Natural killer cell (primary cell): ENCODE data around the gene CTF1. TPM values are rescaled to one million over a fixed set of nuclear protein-coding genes. Genes with fewer than 3 reads are reported as not detected.

Experiments used
- ATAC-seq, 3 donors: fragments of 150-1000 bp in 2 of 3; fragments of 200-7000 bp in 1 of 3; cut with Tn5 transposase; 1 replicate in 1 of 3; 2 replicates in 2 of 3; pipeline ENCODE4 v1.10.0; 2021; ENCODE audit warnings: mild to moderate bottlenecking in 2 of 3, moderate library complexity in 2 of 3
- DNase-seq, 2 donors: peaks; one replicate each; pipeline versions ENCODE4 v3.0.0 to v3.0.0-alpha.2; 2013 to 2021; ENCODE audit warnings: mixed read lengths in 1 of 2
- H3K27ac ChIP-seq: one replicate; pipeline ENCODE4 v1.5.1; 2013; ENCODE audit warnings: mild to moderate bottlenecking, low read length
- H3K27me3 ChIP-seq: one replicate; pipeline ENCODE4 v1.6.1; 2013; ENCODE audit warnings: low read length; ENCODE audit not compliant: control insufficient read depth, insufficient read depth
- H3K36me3 ChIP-seq: one replicate; pipeline ENCODE4 v1.6.1; 2013; ENCODE audit warnings: low read length; ENCODE audit not compliant: control insufficient read depth, insufficient read depth
- H3K4me1 ChIP-seq: one replicate; pipeline ENCODE4 v1.6.1; 2013; ENCODE audit warnings: low read length; ENCODE audit not compliant: control insufficient read depth, insufficient read depth
- H3K4me3 ChIP-seq: one replicate; pipeline ENCODE4 v1.5.1; 2013; ENCODE audit warnings: low read length
- H3K9me3 ChIP-seq: one replicate; pipeline ENCODE4 v1.6.1; 2013; ENCODE audit warnings: low read length; ENCODE audit not compliant: control insufficient read depth, insufficient read depth
- H3K27ac Mint-ChIP-seq, 2 donors: one replicate each; pipeline ENCODE4 v1.8.0; 2022; ENCODE audit warnings: mild to moderate bottlenecking in 2 of 2, mixed read lengths in 2 of 2, moderate library complexity in 1 of 2
- H3K27me3 Mint-ChIP-seq, 2 donors: one replicate each; pipeline ENCODE4 v1.8.0; 2022; ENCODE audit warnings: low read depth in 2 of 2, mixed read lengths in 2 of 2
- H3K36me3 Mint-ChIP-seq: one replicate; pipeline ENCODE4 v1.8.0; 2022; ENCODE audit warnings: mixed read lengths
- H3K4me1 Mint-ChIP-seq, 2 donors: one replicate each; pipeline ENCODE4 v1.8.0; 2022; ENCODE audit warnings: mixed read lengths in 2 of 2
- H3K4me3 Mint-ChIP-seq: one replicate; pipeline ENCODE4 v1.8.0; 2022; ENCODE audit warnings: mild to moderate bottlenecking, moderate library complexity, mixed read lengths
- H3K9me3 Mint-ChIP-seq, 2 donors: one replicate each; pipeline ENCODE4 v1.8.0; 2022; ENCODE audit warnings: mixed read lengths in 2 of 2
- CTCF ChIP-seq: fragments of 200-600 bp; IDR thresholded peaks from one replicate; pipeline ENCODE4 v1.8.0; 2022; ENCODE audit warnings: antibody characterized with exemption
- WGBS: methylation state at CpG from one replicate; pipeline ENCODE4 v1.1.7; 2013; ENCODE audit warnings: missing lambda C conversion rate; ENCODE audit not compliant: insufficient coverage; 5-methylcytosine and 5-hydroxymethylcytosine counted together
- intact Hi-C: fragments of 100-400 bp; cut with micrococcal nuclease; formaldehyde crosslinking; loops from one replicate; pipeline ENCODE4 v1.14.2; 2022
- total RNA-seq, 4 donors: library from RNA; stranded (reverse); fragments of 120-200 nt in 1 of 4; gene quantifications; one replicate each; pipeline versions ENCODE4 v1.2.3 to v1.2.4, GENCODE V29; 2013 to 2022

Gene CTF1
- total RNA-seq, 3 donors from 2014 or later (not counting 1 experiment from before 2014, with no cell fraction given): 0.45 to 0.60 (median 0.47) TPM

- intact Hi-C loops: no loop called here
- Histone ChIP-seq H3K27ac (no peak overlapping the region), H3K27me3 (no peaks in the 10 kb centered on the region), H3K4me3 (no peak overlapping the region), H3K4me1 (peaks cover 11% of the 10 kb centered on the region), H3K9me3 (no peaks in the 10 kb centered on the region), H3K36me3 (no peaks in the 10 kb centered on the region)
- no peak for DNase-seq
- no peak for ATAC-seq
- TF ChIP-seq CTCF: no peak
- peaks cover 6% of the 10 kb centered on the region in 2 donors for H3K4me1 Mint-ChIP-seq
- H3K9me3 Mint-ChIP-seq: no peaks in the 10 kb centered on the region
- no peak overlapping the region for H3K27ac Mint-ChIP-seq
- no peaks in the 10 kb centered on the region for H3K36me3 Mint-ChIP-seq
- H3K27me3 Mint-ChIP-seq: no peaks in the 10 kb centered on the region
- 76% methylated on average over 16 of the region's 18 CpGs for WGBS
- no peak overlapping the region for H3K4me3 Mint-ChIP-seq
Measured at GRCh38 chr16:30910427-30911029, 14.1 kb downstream of the CTF1 start.

- WGBS: 89% methylated on average over 6 of the region's 6 CpGs
- ATAC-seq (no peak), DNase-seq (no peak)
- peaks cover 2% of the 10 kb centered on the region in 2 donors for H3K4me1 Mint-ChIP-seq
- Histone ChIP-seq H3K9me3 (no peaks in the 10 kb centered on the region), H3K27me3 (no peaks in the 10 kb centered on the region), H3K27ac (no peak overlapping the region), H3K4me3 (no peak overlapping the region), H3K36me3 (no peaks in the 10 kb centered on the region), H3K4me1 (peaks cover 3% of the 10 kb centered on the region)
- no peak for TF ChIP-seq CTCF
- H3K27me3 Mint-ChIP-seq: no peaks in the 10 kb centered on the region
- no peaks in the 10 kb centered on the region for H3K9me3 Mint-ChIP-seq
- H3K36me3 Mint-ChIP-seq: no peaks in the 10 kb centered on the region
- intact Hi-C loops: no loop called here
- H3K27ac Mint-ChIP-seq: no peak overlapping the region
- H3K4me3 Mint-ChIP-seq: no peak overlapping the region
Measured at GRCh38 chr16:30912794-30913412, 16.5 kb downstream of the CTF1 start.

- Histone ChIP-seq H3K9me3 (no peaks in the 10 kb centered on the region), H3K4me1 (no peaks in the 10 kb centered on the region), H3K36me3 (no peaks in the 10 kb centered on the region), H3K4me3 (no peak overlapping the region), H3K27ac (no peak overlapping the region), H3K27me3 (no peaks in the 10 kb centered on the region)
- DNase-seq: no peak
- Mint-ChIP-seq H3K9me3 (no peaks in the 10 kb centered on the region), H3K27ac (no peak overlapping the region), H3K27me3 (no peaks in the 10 kb centered on the region), H3K36me3 (no peaks in the 10 kb centered on the region), H3K4me1 (no peaks in the 10 kb centered on the region), H3K4me3 (no peak overlapping the region)
- no peak for ATAC-seq
- WGBS: 77% methylated on average over 3 of the region's 3 CpGs
- no peak for TF ChIP-seq CTCF
- intact Hi-C loops: no loop called here
Measured at GRCh38 chr16:30914830-30915229, 18.4 kb downstream of the CTF1 start.

GRCh38 chr16:30918614-30919013 lies 22.2 kb downstream of the CTF1 start:
- Histone ChIP-seq H3K4me1 (peaks cover 10% of the 10 kb centered on the region), H3K9me3 (no peaks in the 10 kb centered on the region), H3K36me3 (no peaks in the 10 kb centered on the region), H3K4me3 (no peak overlapping the region), H3K27ac (no peak overlapping the region), H3K27me3 (no peaks in the 10 kb centered on the region)
- WGBS: 97% methylated on average over 1 of the region's 1 CpG
- no peak for TF ChIP-seq CTCF
- Mint-ChIP-seq H3K4me1 (peaks cover 10 to 17% of the 10 kb centered on the region in 2 donors), H3K27ac (no peak overlapping the region), H3K27me3 (no peaks in the 10 kb centered on the region), H3K9me3 (no peaks in the 10 kb centered on the region), H3K36me3 (no peaks in the 10 kb centered on the region), H3K4me3 (no peak overlapping the region)
- ATAC-seq (no peak), DNase-seq (no peak)
- intact Hi-C loops: no loop called here
